PC-3 (cell line): Measurements from ENCODE around the gene UBE2H.

Source experiments
- EZH2 ChIP-seq: fragments of 300-600 bp; sonication (generic); IDR thresholded peaks from one replicate; pipeline ENCODE4 v1.6.1; 2017; ENCODE audit warnings: antibody characterized with exemption, mild to moderate bottlenecking, low read length; ENCODE audit not compliant: unreplicated experiment
- TF ChIP-seq, protein P1 (sequence below): fragments of 300-600 bp; sonication (generic); conservative IDR thresholded peaks from 2 replicates; pipeline ENCODE4 v1.5.1; 2017; ENCODE audit warnings: antibody characterized with exemption, low read depth, mild to moderate bottlenecking, low read length

DNA sequence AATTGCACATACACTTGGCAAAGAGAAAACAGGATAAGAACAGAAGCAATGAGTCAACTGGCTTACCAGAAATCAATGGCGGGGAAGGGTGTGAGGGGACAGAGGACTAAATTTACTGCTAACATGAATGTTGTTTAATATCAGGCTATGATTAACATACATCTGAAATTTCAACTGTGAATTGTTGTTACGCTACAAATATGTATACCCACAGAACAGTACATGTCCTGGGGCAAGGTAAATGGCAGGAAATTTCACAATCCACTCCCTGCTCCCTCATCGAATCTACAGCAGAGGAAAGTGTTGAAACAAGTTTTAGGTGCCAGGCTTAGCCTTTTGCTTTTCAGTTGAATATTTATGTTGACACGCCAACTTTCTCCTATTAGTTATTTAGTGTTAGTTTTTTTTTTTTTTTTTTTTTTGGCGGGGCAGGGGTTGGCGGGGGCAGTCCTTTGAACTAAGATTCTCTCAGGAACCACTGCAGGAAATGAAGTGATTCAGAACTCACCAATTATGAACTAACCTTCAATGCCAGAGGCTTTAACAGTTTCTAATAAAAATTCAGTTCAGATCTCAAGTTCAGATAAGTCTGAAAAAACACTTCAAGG is 99.0 kb downstream of the UBE2H start:
- TF ChIP-seq, protein P1, sequence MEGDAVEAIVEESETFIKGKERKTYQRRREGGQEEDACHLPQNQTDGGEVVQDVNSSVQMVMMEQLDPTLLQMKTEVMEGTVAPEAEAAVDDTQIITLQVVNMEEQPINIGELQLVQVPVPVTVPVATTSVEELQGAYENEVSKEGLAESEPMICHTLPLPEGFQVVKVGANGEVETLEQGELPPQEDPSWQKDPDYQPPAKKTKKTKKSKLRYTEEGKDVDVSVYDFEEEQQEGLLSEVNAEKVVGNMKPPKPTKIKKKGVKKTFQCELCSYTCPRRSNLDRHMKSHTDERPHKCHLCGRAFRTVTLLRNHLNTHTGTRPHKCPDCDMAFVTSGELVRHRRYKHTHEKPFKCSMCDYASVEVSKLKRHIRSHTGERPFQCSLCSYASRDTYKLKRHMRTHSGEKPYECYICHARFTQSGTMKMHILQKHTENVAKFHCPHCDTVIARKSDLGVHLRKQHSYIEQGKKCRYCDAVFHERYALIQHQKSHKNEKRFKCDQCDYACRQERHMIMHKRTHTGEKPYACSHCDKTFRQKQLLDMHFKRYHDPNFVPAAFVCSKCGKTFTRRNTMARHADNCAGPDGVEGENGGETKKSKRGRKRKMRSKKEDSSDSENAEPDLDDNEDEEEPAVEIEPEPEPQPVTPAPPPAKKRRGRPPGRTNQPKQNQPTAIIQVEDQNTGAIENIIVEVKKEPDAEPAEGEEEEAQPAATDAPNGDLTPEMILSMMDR: no peak
- TF ChIP-seq EZH2: no peak
